Ishikawa (cell line): Measurements from ENCODE around the gene DCC.

Experiments
- EGR1 ChIP-seq: IDR thresholded peaks from 2 replicates; pipeline ENCODE4 v1.6.1; 2012
- FOXM1 ChIP-seq: IDR thresholded peaks from 2 replicates; pipeline ENCODE4 v1.6.1; 2012; ENCODE audit warnings: low read depth, borderline replicate concordance
- MAX ChIP-seq: IDR thresholded peaks from 2 replicates; pipeline ENCODE4 v1.6.1; 2012
- NFIC ChIP-seq: IDR thresholded peaks from 2 replicates; pipeline ENCODE4 v1.6.1; 2012
- RAD21 ChIP-seq: IDR thresholded peaks from 2 replicates; pipeline ENCODE4 v1.6.1; 2012; ENCODE audit warnings: low read depth
- REST ChIP-seq: IDR thresholded peaks from 2 replicates; pipeline ENCODE4 v1.6.1; 2012; ENCODE audit warnings: low read depth, mild to moderate bottlenecking
- TEAD4 ChIP-seq: IDR thresholded peaks from 2 replicates; pipeline ENCODE4 v1.6.1; 2012
- USF1 ChIP-seq: IDR thresholded peaks from 2 replicates; pipeline ENCODE4 v1.6.1; 2012
- YY1 ChIP-seq: IDR thresholded peaks from 2 replicates; pipeline ENCODE4 v1.6.1; 2012; ENCODE audit warnings: low read depth

- TF ChIP-seq YY1: no peak
- no peak for TF ChIP-seq RAD21
- no peak for TF ChIP-seq USF1
- TF ChIP-seq REST: no peak
- no peak for TF ChIP-seq TEAD4
- TF ChIP-seq NFIC: no peak
- no peak for TF ChIP-seq EGR1
- no peak for TF ChIP-seq FOXM1
- TF ChIP-seq MAX: no peak
Measured at GRCh38 chr18:53521068-53521467, 1181.1 kb downstream of the DCC start.
